GM13976 (cell line): ENCODE data around the gene RGS14.

Source experiments
- DNase-seq: peaks from one replicate; pipeline ENCODE4 v3.0.0; 2012; ENCODE audit warnings: low spot score
- CTCF ChIP-seq: IDR thresholded peaks from 2 replicates; pipeline ENCODE4 v1.5.1; 2012; ENCODE audit warnings: borderline replicate concordance, mild to moderate bottlenecking; ENCODE audit not compliant: insufficient read depth; ENCODE audit errors: extremely low read depth, missing control alignments, control extremely low read depth
- in situ Hi-C: fragments of 300-500 bp; cut with MboI; formaldehyde crosslinking; loops from one replicate; pipeline ENCODE4 v1.12.0; 2022; ENCODE audit warnings: low sequenced_read_pairs, mixed read lengths, inconsistent platforms; ENCODE audit not compliant: unreplicated experiment

Gene RGS14

GRCh38 chr5:177376107-177376506 lies 18.4 kb downstream of the RGS14 start:
- DNase-seq, result no peak
- in situ Hi-C loops, result no loop called here
- TF ChIP-seq CTCF, result no peak

GRCh38 chr5:177377851-177378776 lies 20.4 kb downstream of the RGS14 start:
- no peak for DNase-seq
- TF ChIP-seq CTCF, result no peak
- in situ Hi-C loops, result no loop called here

- DNase-seq, result peak; percentile 72
- no peak for TF ChIP-seq CTCF
- in situ Hi-C loops, result no loop called here
Measured at GRCh38 chr5:177378884-177379883, 21.5 kb downstream of the RGS14 start.

GRCh38 chr5:177380805-177381126 lies 23.0 kb downstream of the RGS14 start:
- TF ChIP-seq CTCF, result no peak
- in situ Hi-C loops, result no loop called here
- DNase-seq, result no peak

- in situ Hi-C loops, result no loop called here
- DNase-seq, result no peak
- TF ChIP-seq CTCF, result no peak
Measured at GRCh38 chr5:177382423-177383029, 24.8 kb downstream of the RGS14 start.

- in situ Hi-C loops, result no loop called here
- no peak for DNase-seq
- no peak for TF ChIP-seq CTCF
Measured at GRCh38 chr5:177383181-177383580, 25.5 kb downstream of the RGS14 start.
